Dermis microvascular lymphatic vessel endothelial cell (primary cell): ENCODE data around the gene RFC2. TPM values are rescaled to one million over a fixed set of nuclear protein-coding genes. Genes with fewer than 3 reads are reported as not detected.
"Not testable (repeated sequence)": the region's sequence is repeated elsewhere in the genome, so short reads cannot be mapped to it uniquely, and the experiment has no call there.

Experiments used
- DNase-seq, 2 donors: peaks; one replicate each; pipeline versions ENCODE4 v3.0.0 to v3.0.0-alpha.2; 2010; ENCODE audit warnings: low read depth in 2 of 2
- total RNA-seq: library from RNA; depleted of rRNA; stranded (reverse); fragments of >200 nt; gene quantifications from 2 replicates; pipeline ENCODE4 v1.2.1, GENCODE V29; 2014

The RFC2 gene
- total RNA-seq, 1 donor from 2014 or later = 22.3 TPM

GRCh38 chr7:74283858-74284447, 29.8 kb upstream of the RFC2 start:
- no peak for DNase-seq

- DNase-seq = no peak
Measured at GRCh38 chr7:74282748-74283459, 28.7 kb upstream of the RFC2 start.

DNA sequence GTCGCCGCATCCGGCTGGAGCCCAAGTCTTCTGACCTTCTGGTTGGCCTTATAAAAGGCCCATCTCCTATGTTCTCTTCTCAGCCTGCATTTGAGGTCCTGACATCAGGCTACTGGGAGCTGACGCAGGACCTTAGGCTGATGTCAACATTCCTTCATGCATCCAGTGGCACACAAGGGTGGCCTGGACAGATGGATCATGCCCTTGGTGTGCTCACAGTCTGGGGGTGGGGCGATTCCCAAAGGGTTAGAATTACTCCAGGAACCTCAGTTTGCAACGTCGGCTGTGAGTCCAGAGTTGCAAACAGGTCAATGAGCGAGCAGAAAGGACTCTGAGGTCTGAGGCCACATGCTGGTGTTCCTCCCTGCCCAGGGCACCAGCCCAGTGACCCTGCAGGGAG, 26.8 kb upstream of the RFC2 start:
- no peak for DNase-seq

GRCh38 chr7:74277636-74278035, 23.4 kb upstream of the RFC2 start:
- no peak for DNase-seq

- peak in 1 of 2 donors; percentile 49 for DNase-seq
Measured at GRCh38 chr7:74275401-74275881, 21.2 kb upstream of the RFC2 start.

DNA sequence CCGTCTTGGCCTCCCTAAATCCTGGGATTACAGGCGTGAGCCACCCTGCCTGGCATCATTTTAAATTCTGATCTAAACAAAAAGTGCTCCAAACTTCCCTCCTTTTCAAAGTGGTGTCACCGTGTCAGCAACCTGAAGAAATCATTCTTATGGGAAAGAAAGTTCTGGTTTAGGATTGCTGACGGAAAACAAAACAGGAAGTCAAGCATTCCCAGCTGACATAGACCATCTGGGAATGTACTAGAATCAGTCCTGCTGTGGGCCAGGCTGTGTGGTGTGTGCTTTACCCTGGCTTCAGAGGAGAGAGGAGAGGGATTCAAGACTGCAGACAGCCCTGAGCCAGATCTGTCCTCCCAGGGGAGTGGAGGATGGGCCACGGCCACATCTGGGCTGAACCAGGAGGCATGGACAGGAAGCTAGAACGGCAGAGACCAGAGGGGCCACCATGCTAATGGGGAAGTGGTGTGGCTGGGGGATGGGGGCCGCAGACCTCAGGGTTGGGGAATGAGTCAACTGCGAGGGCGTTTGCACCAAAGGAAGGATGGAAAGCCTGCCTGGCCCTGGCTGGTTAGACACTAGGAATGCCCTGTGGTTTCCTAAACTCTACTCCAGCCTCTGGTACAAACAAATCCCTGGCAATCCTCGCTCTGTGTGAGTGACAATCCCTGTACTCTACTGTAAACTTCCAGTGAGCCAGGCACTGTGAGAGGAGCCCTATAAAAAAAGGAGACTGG, 18.3 kb upstream of the RFC2 start:
- peak; percentile 76 to 94 for DNase-seq

GRCh38 chr7:74271742-74272141, 17.5 kb upstream of the RFC2 start:
- DNase-seq = peak; percentile 61 to 65

GRCh38 chr7:74269757-74270277, 15.6 kb upstream of the RFC2 start:
- DNase-seq = peak; percentile 65 to 70

DNA sequence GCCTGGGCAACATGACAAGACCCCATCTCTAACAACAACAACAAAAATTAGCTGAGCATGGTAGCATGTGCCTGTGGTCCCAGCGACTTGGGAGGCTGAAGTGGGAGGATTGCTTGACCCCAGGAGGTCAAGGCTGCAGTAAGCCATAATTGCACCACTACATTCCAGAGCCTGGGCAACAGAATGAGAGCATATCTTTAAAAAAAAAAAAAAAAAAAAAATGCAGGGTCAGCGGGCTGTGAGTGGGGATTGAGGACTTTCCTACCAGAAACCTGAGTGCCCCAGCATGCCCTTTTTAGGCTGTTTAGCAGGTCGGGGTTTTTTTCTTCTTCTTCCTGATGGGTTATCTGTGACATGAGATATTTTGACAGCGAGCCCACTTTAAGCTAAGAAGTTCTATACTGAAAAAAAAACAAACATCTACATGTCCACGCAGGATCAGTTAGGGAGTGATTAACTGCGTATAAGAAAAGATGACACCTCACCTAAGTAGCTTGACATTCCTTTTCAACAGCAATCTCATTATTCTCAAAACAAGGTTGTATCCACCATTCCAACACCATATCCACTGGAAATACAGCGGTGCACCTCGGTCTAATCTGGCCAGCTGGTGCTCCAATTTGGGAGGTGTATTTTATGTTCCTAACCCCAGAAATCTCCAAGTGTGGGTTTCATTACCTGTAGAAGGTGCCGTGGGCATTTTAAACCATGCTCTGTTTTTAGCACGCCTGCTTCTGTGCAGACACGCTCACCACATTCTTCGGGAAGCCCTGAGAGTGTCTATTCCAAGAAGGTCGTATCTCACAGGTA, 13.8 kb upstream of the RFC2 start:
- no peak for DNase-seq

DNA sequence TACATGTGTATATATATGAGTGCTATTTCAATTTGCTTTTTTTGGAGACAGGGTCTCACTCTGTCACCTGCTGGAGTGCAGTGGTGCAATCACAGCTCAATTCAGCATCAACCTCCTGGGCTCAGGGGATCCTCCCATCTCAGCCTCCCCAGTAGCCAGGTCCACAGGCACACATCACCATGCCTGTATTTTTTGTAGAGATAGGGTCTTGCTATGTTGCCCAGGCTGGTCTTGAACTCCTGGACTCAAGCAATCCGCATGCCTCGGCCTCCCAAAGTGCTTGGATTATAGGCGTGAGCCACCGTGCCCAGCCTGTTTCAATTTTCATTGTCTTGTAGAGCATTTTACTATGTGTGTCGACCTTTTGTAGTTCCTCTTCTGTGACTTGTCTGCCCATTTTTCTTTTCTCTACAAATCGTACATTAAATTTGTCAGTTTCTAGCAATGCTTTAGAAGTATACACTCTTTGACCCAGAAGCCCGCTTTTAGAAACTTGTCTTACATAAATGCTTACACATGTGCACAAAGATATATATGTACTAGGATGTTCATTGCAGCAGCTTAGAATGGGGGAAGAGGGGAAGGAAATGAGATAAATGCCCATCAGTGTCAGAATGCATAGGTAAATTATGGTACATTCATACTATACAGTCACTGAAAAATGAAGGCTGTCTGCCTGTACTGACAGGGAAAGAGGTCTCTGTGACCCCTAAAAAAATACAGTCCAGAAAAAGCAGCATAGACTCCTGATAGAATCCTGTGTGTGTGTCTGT, 12.2 kb upstream of the RFC2 start:
- DNase-seq = no peak

- no peak for DNase-seq
Measured at GRCh38 chr7:74263399-74264120, 9.4 kb upstream of the RFC2 start.

DNA sequence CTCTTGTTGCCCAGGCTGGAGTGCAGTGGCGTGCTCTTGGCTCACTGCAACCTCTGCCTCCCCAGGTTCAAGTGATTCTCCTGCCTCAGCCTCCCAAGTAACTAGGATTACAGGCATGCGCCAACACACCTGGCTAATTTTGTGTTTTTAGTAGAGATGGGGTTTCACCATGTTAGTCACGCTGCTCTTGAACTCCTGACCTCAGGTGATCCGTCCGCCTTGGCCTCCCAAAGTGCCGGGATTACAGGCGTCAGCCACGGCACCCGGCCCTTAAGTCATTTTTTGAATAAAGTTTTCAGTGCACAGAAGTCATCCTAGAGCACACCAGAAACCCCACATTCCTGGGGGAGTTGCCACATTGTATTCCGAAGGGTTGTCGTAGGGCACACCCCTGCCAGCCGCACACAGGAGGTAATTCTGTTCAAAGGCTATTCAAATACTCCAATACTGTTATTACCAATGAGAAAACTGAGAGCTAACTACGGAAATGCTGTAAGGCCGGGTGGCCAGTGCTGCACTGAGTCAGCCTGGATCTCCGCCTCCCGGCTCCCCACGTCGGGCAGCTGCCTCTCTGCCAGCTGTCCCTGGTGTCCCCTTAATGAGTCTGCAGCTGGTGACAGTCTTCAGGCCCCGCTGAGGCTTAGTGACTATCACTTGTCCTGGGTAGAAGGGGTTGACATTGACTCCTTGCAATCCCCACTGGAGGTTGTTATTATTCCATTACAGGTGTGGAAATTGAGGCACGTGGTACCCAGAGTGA, 8.6 kb upstream of the RFC2 start:
- DNase-seq = peak in 1 of 2 donors; percentile 22

DNA sequence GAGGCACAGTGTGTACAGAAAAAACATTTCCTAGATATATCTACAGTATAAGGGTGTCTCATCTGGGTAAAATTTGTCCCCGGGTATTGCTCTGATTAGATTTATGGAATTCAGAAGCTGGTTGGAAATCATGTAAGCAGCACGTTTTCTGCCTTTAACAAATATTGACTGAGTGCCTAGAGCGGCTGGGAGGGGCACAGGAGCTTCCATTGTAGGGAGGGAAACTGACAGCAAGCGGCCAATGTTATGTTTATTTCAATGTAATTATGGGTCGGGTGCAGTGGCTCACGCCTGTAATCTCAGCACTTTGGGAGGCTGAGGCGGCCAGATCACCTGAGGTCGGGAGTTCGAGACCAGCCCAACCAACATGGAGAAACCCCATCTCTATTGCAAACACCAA, 4.4 kb upstream of the RFC2 start:
- no peak for DNase-seq

GRCh38 chr7:74256491-74257408, 2.6 kb upstream of the RFC2 start:
- peak in 1 of 2 donors; percentile 51 for DNase-seq

- not testable (repeated sequence) for DNase-seq
Measured at GRCh38 chr7:74255461-74255860, 1.3 kb upstream of the RFC2 start.

GRCh38 chr7:74254858-74255379, 720 bp upstream of the RFC2 start:
- DNase-seq = no peak

DNA sequence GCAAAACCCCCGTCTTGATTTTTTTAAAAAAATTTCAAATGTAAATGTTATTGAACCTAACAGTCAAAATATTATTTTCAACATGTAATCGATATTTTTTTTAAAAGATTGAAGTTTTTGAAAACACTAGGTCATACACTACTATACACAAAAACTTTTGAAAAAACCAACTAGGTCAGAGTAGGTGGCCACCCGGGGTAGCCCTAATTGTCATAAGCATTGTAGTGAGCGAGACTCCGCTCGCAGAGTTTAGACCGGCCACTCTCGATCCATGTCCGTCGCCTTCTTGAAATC, 417 bp downstream of the RFC2 start:
- peak in 1 of 2 donors; percentile 20 for DNase-seq

DNA sequence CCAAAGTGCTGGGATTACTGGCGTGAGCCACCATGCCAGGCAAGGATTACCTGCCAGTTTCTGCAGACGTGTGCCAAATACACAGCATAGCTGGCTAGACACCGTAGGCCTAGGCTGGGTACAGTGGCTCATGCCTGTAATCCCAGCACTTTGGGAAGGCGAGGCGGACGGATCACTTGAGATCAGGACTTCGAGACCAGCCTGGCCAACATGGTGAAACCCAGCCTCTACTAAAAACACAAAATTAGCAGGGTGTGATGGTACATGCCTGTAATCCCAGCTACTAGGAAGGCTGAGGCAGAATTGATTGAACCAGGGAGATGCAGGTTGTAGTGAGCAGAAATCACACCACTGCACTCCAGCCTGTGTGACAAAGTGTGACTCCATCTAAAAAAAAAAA, 868 bp downstream of the RFC2 start:
- DNase-seq = no peak
